KMS-11 (cell line): ENCODE data around the gene TMEM63B.

Source experiments
- H2AFZ ChIP-seq: fragments of 200-600 bp; sonication (generic); 2 replicates; pipeline ENCODE4 v1.6.1; 2016; ENCODE audit warnings: antibody characterized with exemption, mixed run types, low read depth
- H3K27ac ChIP-seq: fragments of 200-600 bp; sonication (generic); 2 replicates; pipeline ENCODE4 v1.6.1; 2016; ENCODE audit warnings: mild to moderate bottlenecking, mixed run types
- H3K27me3 ChIP-seq: fragments of 200-600 bp; sonication (generic); 2 replicates; pipeline ENCODE4 v1.6.1; 2017; ENCODE audit warnings: mild to moderate bottlenecking, low read depth, mixed run types, moderate library complexity; ENCODE audit not compliant: insufficient read depth
- H3K36me3 ChIP-seq: fragments of 200-600 bp; sonication (generic); 2 replicates; pipeline ENCODE4 v1.6.1; 2017; ENCODE audit warnings: mild to moderate bottlenecking, mixed run types; ENCODE audit not compliant: insufficient read depth
- H3K4me1 ChIP-seq: fragments of 200-600 bp; sonication (generic); 2 replicates; pipeline ENCODE4 v1.6.1; 2016; ENCODE audit warnings: mild to moderate bottlenecking, low read depth, mixed run types; ENCODE audit not compliant: poor library complexity, severe bottlenecking
- H3K4me2 ChIP-seq: fragments of 200-600 bp; sonication (generic); 2 replicates; pipeline ENCODE4 v1.7.0; 2016; ENCODE audit warnings: mild to moderate bottlenecking, mixed run types
- H3K4me3 ChIP-seq: fragments of 200-600 bp; sonication (generic); IDR thresholded peaks from 2 replicates; pipeline ENCODE4 v1.6.1; 2017; ENCODE audit warnings: low read depth, low read length, mixed read lengths; ENCODE audit not compliant: insufficient read depth
- H3K79me2 ChIP-seq: fragments of 200-600 bp; sonication (generic); 2 replicates; pipeline ENCODE4 v1.6.1; 2016; ENCODE audit warnings: low read depth, mixed run types; ENCODE audit not compliant: insufficient read depth
- H3K9ac ChIP-seq: fragments of 200-600 bp; sonication (generic); 2 replicates; pipeline ENCODE4 v1.6.1; 2016; ENCODE audit warnings: mild to moderate bottlenecking, mixed run types
- H4K20me1 ChIP-seq: fragments of 200-600 bp; sonication (generic); 2 replicates; pipeline ENCODE4 v1.6.1; 2016; ENCODE audit warnings: mild to moderate bottlenecking, mixed run types; ENCODE audit not compliant: insufficient read depth
- TF ChIP-seq, protein P1 (sequence below): fragments of 200-600 bp; sonication (generic); conservative IDR thresholded peaks from 2 replicates; pipeline ENCODE4 v1.6.1; 2017; ENCODE audit warnings: low read depth, mild to moderate bottlenecking, antibody characterized with exemption, low read length, moderate library complexity, mixed read lengths

TMEM63B gene

DNA sequence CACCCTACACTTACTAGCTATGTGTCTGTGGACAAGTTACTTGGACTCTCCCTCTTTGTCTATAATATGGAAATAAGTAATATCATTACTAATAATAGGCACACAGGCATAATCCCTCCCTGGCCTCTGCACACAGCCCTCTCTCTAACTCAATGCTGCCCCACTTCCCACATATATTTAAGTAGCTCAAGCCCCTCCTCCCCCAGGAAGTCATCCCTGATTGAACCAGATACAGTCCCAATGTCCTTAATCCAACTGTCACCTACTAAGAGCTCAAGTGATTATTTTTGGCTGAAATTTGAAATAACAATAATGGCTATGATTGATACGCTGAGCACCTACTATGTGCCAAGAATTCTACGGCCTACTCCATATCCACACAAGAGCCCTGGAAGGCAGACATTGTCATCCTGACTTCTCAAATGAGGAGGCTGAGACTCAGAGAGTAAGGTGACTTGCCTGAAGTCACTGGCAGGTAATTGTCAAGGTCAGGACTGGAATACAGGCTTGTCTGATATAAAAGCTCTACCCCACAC is 29.5 kb upstream of the TMEM63B start:
- H3K36me3 ChIP-seq, result no peaks in the 10 kb centered on the region
- H3K9ac ChIP-seq, result no peak overlapping the region
- no peaks in the 10 kb centered on the region for H3K79me2 ChIP-seq
- TF ChIP-seq, protein P1, sequence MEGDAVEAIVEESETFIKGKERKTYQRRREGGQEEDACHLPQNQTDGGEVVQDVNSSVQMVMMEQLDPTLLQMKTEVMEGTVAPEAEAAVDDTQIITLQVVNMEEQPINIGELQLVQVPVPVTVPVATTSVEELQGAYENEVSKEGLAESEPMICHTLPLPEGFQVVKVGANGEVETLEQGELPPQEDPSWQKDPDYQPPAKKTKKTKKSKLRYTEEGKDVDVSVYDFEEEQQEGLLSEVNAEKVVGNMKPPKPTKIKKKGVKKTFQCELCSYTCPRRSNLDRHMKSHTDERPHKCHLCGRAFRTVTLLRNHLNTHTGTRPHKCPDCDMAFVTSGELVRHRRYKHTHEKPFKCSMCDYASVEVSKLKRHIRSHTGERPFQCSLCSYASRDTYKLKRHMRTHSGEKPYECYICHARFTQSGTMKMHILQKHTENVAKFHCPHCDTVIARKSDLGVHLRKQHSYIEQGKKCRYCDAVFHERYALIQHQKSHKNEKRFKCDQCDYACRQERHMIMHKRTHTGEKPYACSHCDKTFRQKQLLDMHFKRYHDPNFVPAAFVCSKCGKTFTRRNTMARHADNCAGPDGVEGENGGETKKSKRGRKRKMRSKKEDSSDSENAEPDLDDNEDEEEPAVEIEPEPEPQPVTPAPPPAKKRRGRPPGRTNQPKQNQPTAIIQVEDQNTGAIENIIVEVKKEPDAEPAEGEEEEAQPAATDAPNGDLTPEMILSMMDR, result no peak
- no peaks in the 10 kb centered on the region for H4K20me1 ChIP-seq
- H3K4me1 ChIP-seq, result peaks cover 8% of the 10 kb centered on the region
- no peak overlapping the region for H3K27ac ChIP-seq
- H3K4me2 ChIP-seq, result no peak overlapping the region
- H3K27me3 ChIP-seq, result no peaks in the 10 kb centered on the region
- H3K4me3 ChIP-seq, result no peak overlapping the region
- H2AFZ ChIP-seq, result no peak overlapping the region

DNA sequence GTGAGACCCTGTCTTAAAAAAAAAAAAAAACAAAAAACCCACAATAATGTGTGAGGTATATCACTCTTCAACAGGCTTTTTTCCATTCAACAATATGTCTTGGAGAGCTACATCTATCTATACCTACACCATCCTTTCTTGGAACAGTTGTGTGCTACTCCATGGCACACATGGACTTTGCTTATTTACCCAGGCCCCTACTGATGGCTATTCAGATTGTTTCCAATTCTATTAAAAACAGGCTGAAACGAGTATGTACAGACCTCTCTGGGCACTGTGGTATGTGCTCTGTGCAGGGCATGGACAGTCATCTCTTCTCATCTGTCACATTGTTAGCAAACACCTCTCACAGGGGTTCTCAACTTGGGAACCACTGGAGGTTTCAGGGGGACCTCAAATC is 28.2 kb upstream of the TMEM63B start:
- no peak overlapping the region for H3K27ac ChIP-seq
- no peak overlapping the region for H3K4me3 ChIP-seq
- H4K20me1 ChIP-seq, result no peaks in the 10 kb centered on the region
- H3K4me1 ChIP-seq, result peaks cover 8% of the 10 kb centered on the region
- no peaks in the 10 kb centered on the region for H3K79me2 ChIP-seq
- no peak overlapping the region for H3K4me2 ChIP-seq
- H3K9ac ChIP-seq, result no peak overlapping the region
- TF ChIP-seq, protein P1, result no peak
- H3K36me3 ChIP-seq, result no peaks in the 10 kb centered on the region
- H2AFZ ChIP-seq, result no peak overlapping the region
- no peaks in the 10 kb centered on the region for H3K27me3 ChIP-seq

DNA sequence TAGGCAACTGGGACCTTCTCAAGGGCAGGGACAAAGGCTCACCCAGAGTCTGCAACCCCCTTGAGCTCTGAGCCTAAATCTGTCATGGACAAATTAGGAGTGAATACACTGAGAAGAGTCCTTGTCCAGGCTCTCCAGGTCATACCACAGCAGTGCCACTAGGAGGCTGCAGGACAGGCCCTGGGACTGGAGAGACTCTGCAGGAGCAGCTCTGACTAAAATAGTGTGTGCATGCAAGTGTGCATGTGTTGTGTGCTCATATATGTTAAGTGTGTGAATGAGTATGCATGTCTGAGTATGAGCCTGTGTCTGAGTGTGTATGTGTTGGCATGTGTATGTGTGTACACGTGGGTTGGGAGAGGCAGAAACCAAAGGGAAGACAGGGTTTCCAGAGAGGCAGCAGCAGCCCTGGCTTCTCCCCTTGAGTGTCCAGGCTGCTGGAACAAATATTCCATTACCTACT is 27.2 kb upstream of the TMEM63B start:
- H3K9ac ChIP-seq, result no peak overlapping the region
- H3K4me1 ChIP-seq, result peaks cover 8% of the 10 kb centered on the region
- no peak overlapping the region for H3K27ac ChIP-seq
- no peak overlapping the region for H3K4me3 ChIP-seq
- H2AFZ ChIP-seq, result no peak overlapping the region
- H3K36me3 ChIP-seq, result no peaks in the 10 kb centered on the region
- TF ChIP-seq, protein P1, result peak; percentile 72
- H4K20me1 ChIP-seq, result no peaks in the 10 kb centered on the region
- no peak overlapping the region for H3K4me2 ChIP-seq
- H3K27me3 ChIP-seq, result no peaks in the 10 kb centered on the region
- H3K79me2 ChIP-seq, result no peaks in the 10 kb centered on the region

DNA sequence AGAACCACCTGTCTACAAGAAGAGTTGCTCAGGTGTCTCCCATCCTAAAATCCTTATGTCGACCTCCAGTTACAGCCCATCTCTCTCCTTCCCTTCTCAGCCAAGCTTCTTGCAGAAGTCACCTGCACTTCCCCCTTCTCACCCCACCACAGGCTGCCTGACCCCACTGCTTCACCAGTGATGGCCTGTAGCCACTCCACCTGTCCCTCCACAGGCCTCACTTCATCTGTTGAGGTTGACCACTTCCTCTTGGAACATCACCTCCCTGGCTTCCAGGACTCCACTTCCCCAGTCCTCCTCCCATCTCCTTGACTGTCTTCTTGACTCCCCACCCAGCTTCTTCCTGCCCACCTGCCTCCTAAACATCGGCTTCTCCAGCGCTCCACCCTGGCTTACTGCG is 25.5 kb upstream of the TMEM63B start:
- Histone ChIP-seq H3K27ac (no peak overlapping the region), H3K36me3 (no peaks in the 10 kb centered on the region), H3K4me2 (no peak overlapping the region), H3K27me3 (no peaks in the 10 kb centered on the region), H4K20me1 (no peaks in the 10 kb centered on the region), H3K79me2 (no peaks in the 10 kb centered on the region), H3K9ac (no peak overlapping the region), H3K4me1 (peaks cover 8% of the 10 kb centered on the region), H2AFZ (no peak overlapping the region), H3K4me3 (no peak overlapping the region)
- TF ChIP-seq, protein P1, result no peak
